SK-N-SH (cell line): Measurements from ENCODE around the gene STK35. TPM values are rescaled to one million over a fixed set of nuclear protein-coding genes. Genes with fewer than 3 reads are reported as not detected.

Experiments used
- CTCF ChIA-PET: fragments of 300-600, 350-600 bp; formaldehyde crosslinking; extraction: SDS; loops from one replicate; lab custom pipeline; 2021; lab: Yijun Ruan, JAX
- POLR2A ChIA-PET: fragments of 350-600 bp; sonication (Branson Sonifier 250); formaldehyde crosslinking; extraction: SDS; loops from one replicate; lab custom pipeline; 2020; ENCODE audit warnings: antibody characterized with exemption, inconsistent platforms; lab: Yijun Ruan, JAX
- DNase-seq: peaks from one replicate; pipeline ENCODE4 v3.0.0; 2012
- H2AFZ ChIP-seq: fragments of 200-600 bp; sonication (generic); 2 replicates; pipeline ENCODE4 v1.8.1; 2016; ENCODE audit warnings: antibody characterized with exemption, mild to moderate bottlenecking, low read depth
- H3F3A ChIP-seq: fragments of 200-600 bp; sonication (generic); replicated peaks from 2 replicates; pipeline ENCODE3; 2016; ENCODE audit warnings: antibody characterized with exemption, mild to moderate bottlenecking; ENCODE audit not compliant: insufficient read depth
- H3K27ac ChIP-seq, 2 experiments: fragments of 200-500 bp in 1 of 2; fragments of 200-600 bp in 1 of 2; sonication (Bioruptor generic) in 1 of 2; sonication (generic), shearing (Covaris generic) in 1 of 2; 2 replicates each; pipeline versions ENCODE4 v1.5.1 to v1.6.1; 2014 to 2016; ENCODE audit warnings: low read depth in 2 of 2, inconsistent platforms in 1 of 2, low read length in 1 of 2, mild to moderate bottlenecking in 1 of 2, mixed read lengths in 1 of 2
- H3K27me3 ChIP-seq: fragments of 200-600 bp; sonication (generic), shearing (Covaris generic); 2 replicates; pipeline ENCODE4 v1.6.1; 2016; ENCODE audit warnings: mixed run types; ENCODE audit not compliant: insufficient read depth
- H3K36me3 ChIP-seq, 2 experiments: fragments of 200-500 bp in 1 of 2; fragments of 200-600 bp in 1 of 2; sonication (Bioruptor generic) in 1 of 2; sonication (generic) in 1 of 2; replicated peaks in 1 of 2; 2 replicates each; pipeline versions ENCODE3 to v1.5.1; 2014 to 2016; ENCODE audit warnings: low read length in 1 of 2, mild to moderate bottlenecking in 1 of 2; ENCODE audit not compliant: insufficient read depth in 2 of 2, control insufficient read depth in 1 of 2
- H3K4me1 ChIP-seq, 2 experiments: fragments of 200-500 bp in 1 of 2; fragments of 200-600 bp in 1 of 2; sonication (Bioruptor generic) in 1 of 2; sonication (generic), shearing (Covaris generic) in 1 of 2; 2 replicates each; pipeline versions ENCODE4 v1.5.1 to v1.6.1; 2014 to 2016; ENCODE audit warnings: low read depth in 1 of 2, low read length in 1 of 2, mixed run types in 1 of 2; ENCODE audit not compliant: insufficient read depth in 2 of 2, control insufficient read depth in 1 of 2
- H3K4me2 ChIP-seq: fragments of 200-600 bp; sonication (generic), shearing (Covaris generic); 2 replicates; pipeline ENCODE4 v1.6.1; 2017; ENCODE audit warnings: mixed run types
- H3K4me3 ChIP-seq, 2 experiments: fragments of 200-500 bp in 1 of 2; fragments of 200-600 bp in 1 of 2; sonication (Bioruptor generic) in 1 of 2; sonication (generic), shearing (Covaris generic) in 1 of 2; 2 replicates each; pipeline versions ENCODE4 v1.5.1 to v1.8.1; 2014 to 2016; ENCODE audit warnings: low read depth in 2 of 2, inconsistent platforms in 1 of 2, low read length in 1 of 2, mild to moderate bottlenecking in 1 of 2, mixed read lengths in 1 of 2, moderate library complexity in 1 of 2
- H3K79me2 ChIP-seq: fragments of 200-600 bp; sonication (generic); 2 replicates; pipeline ENCODE4 v1.8.1; 2017; ENCODE audit warnings: mild to moderate bottlenecking; ENCODE audit not compliant: insufficient read depth
- H3K9ac ChIP-seq: fragments of 200-600 bp; sonication (generic); 2 replicates; pipeline ENCODE4 v1.6.1; 2017; ENCODE audit warnings: mixed run types
- H3K9me2 ChIP-seq: fragments of 200-600 bp; sonication (generic); 2 replicates; pipeline ENCODE4 v1.6.1; 2017; ENCODE audit warnings: mixed run types
- H3K9me3 ChIP-seq: fragments of 200-600 bp; sonication (generic); 2 replicates; pipeline ENCODE4 v1.6.1; 2017; ENCODE audit warnings: mixed run types, mild to moderate bottlenecking, moderate library complexity
- H4K20me1 ChIP-seq: fragments of 200-600 bp; sonication (generic); 2 replicates; pipeline ENCODE4 v1.6.1; 2017; ENCODE audit warnings: mild to moderate bottlenecking, mixed run types; ENCODE audit not compliant: insufficient read depth
- CHD2 ChIP-seq: fragments of 150-350 bp; IDR thresholded peaks from 2 replicates; pipeline ENCODE4 v1.6.1; 2018; ENCODE audit warnings: low read length; ENCODE audit not compliant: partially characterized antibody
- FOXJ3 ChIP-seq: sonication (generic); formaldehyde crosslinking; IDR thresholded peaks from 2 replicates; pipeline ENCODE4 v1.5.1; 2020; ENCODE audit warnings: mild to moderate bottlenecking, missing genetic modification reagents
- FOXM1 ChIP-seq: IDR thresholded peaks from 2 replicates; pipeline ENCODE4 v1.4.0; 2012; ENCODE audit warnings: low read depth, mild to moderate bottlenecking
- GATA2 ChIP-seq: sonication (generic); formaldehyde crosslinking; IDR thresholded peaks from 2 replicates; pipeline ENCODE4 v1.5.0; 2020; ENCODE audit warnings: mild to moderate bottlenecking, missing genetic modification reagents
- MXI1 ChIP-seq: IDR thresholded peaks from 2 replicates; pipeline ENCODE4 v1.6.1; 2012; ENCODE audit warnings: mild to moderate bottlenecking, low read depth, low read length, improper control_type of control experiment
- NFIC ChIP-seq: IDR thresholded peaks from 2 replicates; pipeline ENCODE4 v1.4.0; 2012; ENCODE audit warnings: borderline replicate concordance
- NRF1 ChIP-seq: IDR thresholded peaks from 2 replicates; pipeline ENCODE4 v1.6.1; 2012; ENCODE audit warnings: low read depth, mild to moderate bottlenecking, low read length
- RAD21 ChIP-seq: IDR thresholded peaks from 2 replicates; pipeline ENCODE4 v1.6.1; 2012; ENCODE audit warnings: mild to moderate bottlenecking, low read length
- RCOR1 ChIP-seq: fragments of 150-350 bp; IDR thresholded peaks from 2 replicates; pipeline ENCODE4 v1.6.1; 2017; ENCODE audit warnings: antibody characterized with exemption, low read length
- RXRA ChIP-seq: IDR thresholded peaks from 2 replicates; pipeline ENCODE4 v1.4.0; 2012; ENCODE audit warnings: low read depth, mild to moderate bottlenecking, borderline replicate concordance
- SMC3 ChIP-seq: IDR thresholded peaks from 2 replicates; pipeline ENCODE4 v1.6.1; 2012; ENCODE audit warnings: low read depth, low read length, improper control_type of control experiment
- TAF1 ChIP-seq: IDR thresholded peaks from 2 replicates; pipeline ENCODE4 v1.6.1; 2012; ENCODE audit warnings: low read depth, mild to moderate bottlenecking, low read length, moderate library complexity, borderline replicate concordance
- TCF12 ChIP-seq: IDR thresholded peaks from 2 replicates; pipeline ENCODE4 v1.4.0; 2012
- TEAD4 ChIP-seq: IDR thresholded peaks from 2 replicates; pipeline ENCODE4 v1.4.0; 2012; ENCODE audit warnings: mild to moderate bottlenecking, borderline replicate concordance; ENCODE audit not compliant: insufficient read depth
- WGBS: methylation state at CpG from one replicate; pipeline ENCODE4 v1.1.6; 2017; ENCODE audit warnings: low lambda C conversion rate; 5-methylcytosine and 5-hydroxymethylcytosine counted together
- polyA plus RNA-seq, 3 experiments: library from polyadenylated mRNA; depleted of rRNA; stranded (reverse); fragments of >200 nt; gene quantifications; 2 replicates each; pipeline ENCODE4 v1.2.3, GENCODE V29; 2012
- TF ChIP-seq, protein P1 (sequence below): fragments of 150-350 bp; IDR thresholded peaks from 2 replicates; pipeline ENCODE4 v1.6.1; 2017; ENCODE audit warnings: antibody characterized with exemption, low read length, low read depth, borderline replicate concordance
- TF ChIP-seq, protein P2 (sequence below): IDR thresholded peaks from 2 replicates; pipeline ENCODE4 v1.6.1; 2012; ENCODE audit warnings: mild to moderate bottlenecking, low read depth, low read length, moderate library complexity

STK35 gene
- polyA plus RNA-seq, 1 of the 3 experiments (the other 2 are of a cell fraction): 6.7 TPM

DNA sequence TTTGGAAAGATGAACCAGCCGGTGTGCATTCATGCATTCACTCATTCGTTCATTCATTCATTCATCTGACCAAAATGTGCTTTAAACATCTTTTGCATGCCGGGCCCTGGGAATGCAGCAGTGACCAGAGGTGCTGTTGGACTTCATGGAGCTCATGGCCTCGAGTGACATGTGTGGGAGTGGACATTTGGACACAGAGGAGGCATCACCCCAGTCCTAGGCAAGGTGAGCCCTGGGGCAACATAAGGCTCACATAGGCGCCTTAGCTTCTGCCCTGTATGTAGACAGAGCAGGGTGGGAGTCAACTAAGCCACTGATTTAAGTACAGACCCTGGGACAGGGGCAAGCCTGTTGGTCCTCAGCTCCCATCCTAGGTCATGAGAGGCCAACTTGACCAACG is 71.6 kb downstream of the STK35 start:
- Histone ChIP-seq H2AFZ (no peak overlapping the region), H3K4me1 (peaks cover 0 to 2% of the 10 kb centered on the region in 2 experiments; a peak in 1 of 4 replicates), H3K79me2 (no peaks in the 10 kb centered on the region), H3K9me3 (no peaks in the 10 kb centered on the region), H3K9me2 (no peaks in the 10 kb centered on the region), H3K9ac (no peak overlapping the region), H3K27ac (no peak overlapping the region), H4K20me1 (no peaks in the 10 kb centered on the region), H3K4me2 (no peak overlapping the region), H3K27me3 (peaks cover 9% of the 10 kb centered on the region), H3K4me3 (no peak overlapping the region), H3F3A (no peaks in the 10 kb centered on the region), H3K36me3 (no peaks in the 10 kb centered on the region)
- TF ChIP-seq GATA2 (no peak), TAF1 (no peak), TCF12 (no peak), FOXJ3 (CRISPR knock-in tag) (no peak), TEAD4 (no peak), RAD21 (no peak), RXRA (no peak), MXI1 (no peak), NFIC (no peak), NRF1 (no peak), FOXM1 (no peak), CHD2 (no peak), RCOR1 (no peak), SMC3 (no peak)
- TF ChIP-seq, protein P1, sequence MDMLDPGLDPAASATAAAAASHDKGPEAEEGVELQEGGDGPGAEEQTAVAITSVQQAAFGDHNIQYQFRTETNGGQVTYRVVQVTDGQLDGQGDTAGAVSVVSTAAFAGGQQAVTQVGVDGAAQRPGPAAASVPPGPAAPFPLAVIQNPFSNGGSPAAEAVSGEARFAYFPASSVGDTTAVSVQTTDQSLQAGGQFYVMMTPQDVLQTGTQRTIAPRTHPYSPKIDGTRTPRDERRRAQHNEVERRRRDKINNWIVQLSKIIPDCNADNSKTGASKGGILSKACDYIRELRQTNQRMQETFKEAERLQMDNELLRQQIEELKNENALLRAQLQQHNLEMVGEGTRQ: no peak
- TF ChIP-seq, protein P2, sequence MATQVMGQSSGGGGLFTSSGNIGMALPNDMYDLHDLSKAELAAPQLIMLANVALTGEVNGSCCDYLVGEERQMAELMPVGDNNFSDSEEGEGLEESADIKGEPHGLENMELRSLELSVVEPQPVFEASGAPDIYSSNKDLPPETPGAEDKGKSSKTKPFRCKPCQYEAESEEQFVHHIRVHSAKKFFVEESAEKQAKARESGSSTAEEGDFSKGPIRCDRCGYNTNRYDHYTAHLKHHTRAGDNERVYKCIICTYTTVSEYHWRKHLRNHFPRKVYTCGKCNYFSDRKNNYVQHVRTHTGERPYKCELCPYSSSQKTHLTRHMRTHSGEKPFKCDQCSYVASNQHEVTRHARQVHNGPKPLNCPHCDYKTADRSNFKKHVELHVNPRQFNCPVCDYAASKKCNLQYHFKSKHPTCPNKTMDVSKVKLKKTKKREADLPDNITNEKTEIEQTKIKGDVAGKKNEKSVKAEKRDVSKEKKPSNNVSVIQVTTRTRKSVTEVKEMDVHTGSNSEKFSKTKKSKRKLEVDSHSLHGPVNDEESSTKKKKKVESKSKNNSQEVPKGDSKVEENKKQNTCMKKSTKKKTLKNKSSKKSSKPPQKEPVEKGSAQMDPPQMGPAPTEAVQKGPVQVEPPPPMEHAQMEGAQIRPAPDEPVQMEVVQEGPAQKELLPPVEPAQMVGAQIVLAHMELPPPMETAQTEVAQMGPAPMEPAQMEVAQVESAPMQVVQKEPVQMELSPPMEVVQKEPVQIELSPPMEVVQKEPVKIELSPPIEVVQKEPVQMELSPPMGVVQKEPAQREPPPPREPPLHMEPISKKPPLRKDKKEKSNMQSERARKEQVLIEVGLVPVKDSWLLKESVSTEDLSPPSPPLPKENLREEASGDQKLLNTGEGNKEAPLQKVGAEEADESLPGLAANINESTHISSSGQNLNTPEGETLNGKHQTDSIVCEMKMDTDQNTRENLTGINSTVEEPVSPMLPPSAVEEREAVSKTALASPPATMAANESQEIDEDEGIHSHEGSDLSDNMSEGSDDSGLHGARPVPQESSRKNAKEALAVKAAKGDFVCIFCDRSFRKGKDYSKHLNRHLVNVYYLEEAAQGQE: no peak
- 10% methylated on average over 6 of the region's 6 CpGs for WGBS
- DNase-seq: no peak
- CTCF ChIA-PET: interaction anchor here (0.5 to 6.9 kb wide), 70 partner anchors 9 to 594 kb away, joined by 3 to 130 read pairs (median 5); partner anchors contain the start of gene STK35
- POLR2A ChIA-PET: interaction anchor here (0.6 to 1.5 kb wide), 3 partner anchors 71 to 546 kb away, joined by 3 read pairs; no protein-coding TSS in a partner anchor
